OCI-LY7 (cell line): ENCODE results near the gene FBXW11. TPM values are rescaled to one million over a fixed set of nuclear protein-coding genes. Genes with fewer than 3 reads are reported as not detected.

Experiments used
- BruUV-seq: library from RNA; stranded (reverse); fragments of 400-500 nt; replicated peaks from 2 replicates; lab custom pipeline; 2021; lab: Mats Ljungman, UMichigan
- CTCF ChIA-PET: fragments of 300-600 bp; sonication (Branson Sonifier 250); formaldehyde crosslinking; loops from one replicate; lab custom pipeline; 2022; ENCODE audit warnings: antibody characterized with exemption; ENCODE audit not compliant: unreplicated experiment; lab: Charles Lee
- POLR2A ChIA-PET: fragments of 300-600 bp; sonication (Branson Sonifier 250); formaldehyde crosslinking; loops from one replicate; lab custom pipeline; 2022; ENCODE audit warnings: antibody characterized with exemption; lab: Charles Lee
- DNase-seq: peaks from one replicate; pipeline ENCODE4 v3.0.0-alpha.2; 2015; ENCODE audit warnings: low spot score
- H2AFZ ChIP-seq: fragments of 200-600 bp; sonication (generic), shearing (Covaris generic); 2 replicates; pipeline ENCODE4 v1.6.1; 2014; ENCODE audit warnings: mild to moderate bottlenecking, antibody characterized with exemption, low read length, moderate library complexity
- H3K27ac ChIP-seq: fragments of 200-600 bp; sonication (generic); 2 replicates; pipeline ENCODE4 v1.5.1; 2014; ENCODE audit warnings: mixed run types, low read depth, mild to moderate bottlenecking, moderate library complexity, low read length, inconsistent platforms; ENCODE audit not compliant: poor library complexity, severe bottlenecking
- H3K36me3 ChIP-seq: fragments of 200-600 bp; sonication (generic); 2 replicates; pipeline ENCODE4 v1.6.1; 2014; ENCODE audit warnings: mild to moderate bottlenecking, antibody characterized with exemption, low read length, moderate library complexity, mixed read lengths; ENCODE audit not compliant: insufficient read depth
- H3K4me1 ChIP-seq: fragments of 200-600 bp; sonication (generic); 2 replicates; pipeline ENCODE4 v1.5.1; 2014; ENCODE audit warnings: mild to moderate bottlenecking, low read length; ENCODE audit not compliant: insufficient read depth, poor library complexity, severe bottlenecking
- H3K4me2 ChIP-seq: fragments of 200-600 bp; sonication (generic); 2 replicates; pipeline ENCODE4 v1.6.1; 2014; ENCODE audit warnings: mild to moderate bottlenecking, low read length
- H3K4me3 ChIP-seq: fragments of 200-600 bp; sonication (generic); 2 replicates; pipeline ENCODE4 v1.5.1; 2014; ENCODE audit warnings: mild to moderate bottlenecking, low read depth, low read length; ENCODE audit not compliant: poor library complexity, severe bottlenecking
- H3K79me2 ChIP-seq: fragments of 200-600 bp; sonication (generic); 2 replicates; pipeline ENCODE4 v1.6.1; 2016; ENCODE audit warnings: low read depth, mild to moderate bottlenecking, low read length, moderate library complexity, mixed read lengths; ENCODE audit not compliant: insufficient read depth
- H3K9me2 ChIP-seq: fragments of 200-600 bp; sonication (generic); 2 replicates; pipeline ENCODE4 v1.6.1; 2016; ENCODE audit warnings: mild to moderate bottlenecking, low read length, mixed read lengths; ENCODE audit not compliant: insufficient read depth
- H3K9me3 ChIP-seq: fragments of 200-600 bp; sonication (generic); 2 replicates; pipeline ENCODE4 v1.6.1; 2014; ENCODE audit warnings: mild to moderate bottlenecking, mixed run types, low read length, mixed read lengths
- H4K20me1 ChIP-seq: fragments of 200-600 bp; sonication (generic); 2 replicates; pipeline ENCODE4 v1.6.1; 2014; ENCODE audit warnings: mild to moderate bottlenecking, antibody characterized with exemption, low read length, moderate library complexity, mixed read lengths; ENCODE audit not compliant: insufficient read depth
- EZH2phosphoT487 ChIP-seq: fragments of 200-600 bp; sonication (generic); IDR thresholded peaks from 2 replicates; pipeline ENCODE4 v1.6.1; 2018; ENCODE audit warnings: low read depth, borderline replicate concordance, mild to moderate bottlenecking, mixed run types, antibody characterized with exemption, low read length, moderate library complexity, mixed read lengths
- intact Hi-C: fragments of 100-400 bp; cut with micrococcal nuclease; formaldehyde crosslinking; loops from one replicate; pipeline ENCODE4 v1.10.0; 2022; ENCODE audit not compliant: unreplicated experiment
- total RNA-seq, 2 experiments: library from RNA; depleted of rRNA in 1 of 2; stranded (reverse); fragments of >200 nt in 1 of 2; shearing (Covaris generic) in 1 of 2; gene quantifications; 2 replicates each; pipeline ENCODE4 v1.2.3, GENCODE V29; 2014 to 2022
- TF ChIP-seq, protein P1 (sequence below): fragments of 200-600 bp; sonication (generic); conservative IDR thresholded peaks from 2 replicates; pipeline ENCODE4 v1.5.1; 2014; ENCODE audit warnings: mild to moderate bottlenecking, antibody characterized with exemption, low read length, moderate library complexity, mixed read lengths

FBXW11 gene
- total RNA-seq, 2 experiments from 2014 or later: 33.0 to 51.5 TPM

- Histone ChIP-seq H3K9me3 (peaks cover 11% of the 10 kb centered on the region; the same call in 1 of the 2 replicates), H3K4me3 (no peak overlapping the region), H3K4me2 (no peak overlapping the region), H3K4me1 (no peaks in the 10 kb centered on the region), H3K79me2 (peaks cover 21% of the 10 kb centered on the region), H3K9me2 (no peaks in the 10 kb centered on the region), H3K36me3 (no peaks in the 10 kb centered on the region; the same call in 1 of the 2 replicates), H3K27ac (no peak overlapping the region), H4K20me1 (no peaks in the 10 kb centered on the region), H2AFZ (no peak overlapping the region)
- DNase-seq: no peak
- no TSS peak for BruUV-seq
- CTCF ChIA-PET: no interaction called here
- intact Hi-C loops: loop anchor here (5.0 kb wide), 1 partner anchor 73 kb away; the partner anchor contains the start of gene FBXW11
- TF ChIP-seq EZH2phosphoT487: no peak
- TF ChIP-seq, protein P1, sequence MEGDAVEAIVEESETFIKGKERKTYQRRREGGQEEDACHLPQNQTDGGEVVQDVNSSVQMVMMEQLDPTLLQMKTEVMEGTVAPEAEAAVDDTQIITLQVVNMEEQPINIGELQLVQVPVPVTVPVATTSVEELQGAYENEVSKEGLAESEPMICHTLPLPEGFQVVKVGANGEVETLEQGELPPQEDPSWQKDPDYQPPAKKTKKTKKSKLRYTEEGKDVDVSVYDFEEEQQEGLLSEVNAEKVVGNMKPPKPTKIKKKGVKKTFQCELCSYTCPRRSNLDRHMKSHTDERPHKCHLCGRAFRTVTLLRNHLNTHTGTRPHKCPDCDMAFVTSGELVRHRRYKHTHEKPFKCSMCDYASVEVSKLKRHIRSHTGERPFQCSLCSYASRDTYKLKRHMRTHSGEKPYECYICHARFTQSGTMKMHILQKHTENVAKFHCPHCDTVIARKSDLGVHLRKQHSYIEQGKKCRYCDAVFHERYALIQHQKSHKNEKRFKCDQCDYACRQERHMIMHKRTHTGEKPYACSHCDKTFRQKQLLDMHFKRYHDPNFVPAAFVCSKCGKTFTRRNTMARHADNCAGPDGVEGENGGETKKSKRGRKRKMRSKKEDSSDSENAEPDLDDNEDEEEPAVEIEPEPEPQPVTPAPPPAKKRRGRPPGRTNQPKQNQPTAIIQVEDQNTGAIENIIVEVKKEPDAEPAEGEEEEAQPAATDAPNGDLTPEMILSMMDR: no peak
- POLR2A ChIA-PET: interaction anchor here (1.2 to 1.4 kb wide), 2 partner anchors 10 to 16 kb away, joined by 3 to 4 read pairs; no protein-coding TSS in a partner anchor
Observed at GRCh38 chr5:171934586-171934985, 71.9 kb downstream of the FBXW11 start.

GRCh38 chr5:171931163-171931562, 75.3 kb downstream of the FBXW11 start:
- Histone ChIP-seq H3K4me3 (no peak overlapping the region), H3K4me2 (no peak overlapping the region), H3K4me1 (no peaks in the 10 kb centered on the region), H3K36me3 (peaks cover 3% of the 10 kb centered on the region), H2AFZ (no peak overlapping the region), H3K27ac (no peak overlapping the region), H4K20me1 (no peaks in the 10 kb centered on the region), H3K9me3 (peaks cover 11% of the 10 kb centered on the region; the same call in 1 of the 2 replicates), H3K79me2 (peaks cover 43% of the 10 kb centered on the region), H3K9me2 (no peaks in the 10 kb centered on the region)
- no peak for DNase-seq
- ChIA-PET POLR2A (interaction anchor here (0.5 to 0.7 kb wide), 4 partner anchors 12 to 195 kb away, joined by 3 to 4 read pairs (median 3); no protein-coding TSS in a partner anchor), CTCF (no interaction called here)
- no peak for TF ChIP-seq EZH2phosphoT487
- TF ChIP-seq, protein P1: no peak
- BruUV-seq: no TSS peak
- intact Hi-C loops: loop anchor here (5.0 kb wide), 1 partner anchor 76 kb away; the partner anchor contains the start of gene FBXW11

GRCh38 chr5:171927345-171927941, 79.0 kb downstream of the FBXW11 start:
- ChIA-PET POLR2A (no interaction called here), CTCF (no interaction called here)
- peaks cover 39% of the 10 kb centered on the region; the same call in 1 of the 2 replicates for H3K79me2 ChIP-seq
- no peaks in the 10 kb centered on the region for H3K4me1 ChIP-seq
- H2AFZ ChIP-seq: no peak overlapping the region
- H3K9me3 ChIP-seq: peaks cover 16% of the 10 kb centered on the region; the same call in 1 of the 2 replicates
- no peaks in the 10 kb centered on the region for H3K9me2 ChIP-seq
- H3K4me3 ChIP-seq: no peak overlapping the region
- no TSS peak for BruUV-seq
- H3K4me2 ChIP-seq: no peak overlapping the region
- TF ChIP-seq, protein P1: peak; percentile 82
- TF ChIP-seq EZH2phosphoT487: no peak
- no peak overlapping the region for H3K27ac ChIP-seq
- intact Hi-C loops: no loop called here
- no peaks in the 10 kb centered on the region for H4K20me1 ChIP-seq
- peaks cover 3% of the 10 kb centered on the region for H3K36me3 ChIP-seq
- peak; percentile 12 for DNase-seq
